Esophagus muscularis mucosa (tissue), 4 donors: ENCODE data around the gene MAPK11. TPM values are rescaled to one million over a fixed set of nuclear protein-coding genes. Genes with fewer than 3 reads are reported as not detected.

Source experiments
- DNase-seq: peaks from one replicate; pipeline ENCODE4 v3.0.0-alpha.2; 2017; ENCODE audit errors: extremely low spot score
- H3K27ac ChIP-seq, 4 donors: fragments of 200-600 bp; sonication (generic); replicated peaks in 1 of 4; 1 replicate in 3 of 4; 2 replicates in 1 of 4; pipeline ENCODE4 v1.5.1; 2016 to 2019; ENCODE audit warnings: mild to moderate bottlenecking in 1 of 4
- H3K27me3 ChIP-seq, 4 donors: fragments of 200-600 bp; sonication (generic); one replicate each; pipeline versions ENCODE4 v1.5.1 to v1.6.0; 2016 to 2019
- H3K36me3 ChIP-seq, 4 donors: fragments of 200-600 bp; sonication (generic); one replicate each; pipeline ENCODE4 v1.5.1; 2016 to 2019
- H3K4me1 ChIP-seq, 4 donors: fragments of 200-600 bp; sonication (generic); one replicate each; pipeline ENCODE4 v1.5.1; 2016 to 2019
- H3K4me3 ChIP-seq, 4 donors: fragments of 200-600 bp; sonication (generic); 1 replicate in 2 of 4; 2 replicates in 2 of 4; pipeline ENCODE4 v1.5.1; 2016 to 2019; ENCODE audit warnings: mild to moderate bottlenecking in 4 of 4, moderate library complexity in 1 of 4
- H3K9me3 ChIP-seq, 4 donors: fragments of 200-600 bp; sonication (generic); 1 replicate in 3 of 4; 2 replicates in 1 of 4; pipeline ENCODE4 v1.5.1; 2016 to 2019
- CTCF ChIP-seq, 3 experiments: fragments of 200-600 bp in 2 of 3; fragments of 450-650 bp in 1 of 3; sonication (generic) in 2 of 3; IDR thresholded peaks; one replicate each; pipeline ENCODE4 v1.5.1; 2017 to 2019; ENCODE audit warnings: antibody characterized with exemption in 3 of 3, mild to moderate bottlenecking in 2 of 3, moderate library complexity in 1 of 3
- EP300 ChIP-seq: sonication (generic); formaldehyde crosslinking; IDR thresholded peaks from one replicate; pipeline ENCODE4 v1.6.1; 2017; ENCODE audit warnings: antibody characterized with exemption
- POLR2A ChIP-seq: fragments of 450-650 bp; IDR thresholded peaks from one replicate; pipeline ENCODE4 v1.6.1; 2017; ENCODE audit warnings: antibody characterized with exemption, moderate library complexity, mild to moderate bottlenecking, low read depth
- POLR2AphosphoS5 ChIP-seq, 2 donors: sonication (generic); formaldehyde crosslinking; IDR thresholded peaks; one replicate each; pipeline ENCODE4 v1.6.1; 2017; ENCODE audit warnings: antibody characterized with exemption in 2 of 2
- WGBS: methylation state at CpG from one replicate; pipeline ENCODE4 v1.1.5; 2018; 5-methylcytosine and 5-hydroxymethylcytosine counted together
- intact Hi-C: fragments of 100-400 bp; cut with DNase I; formaldehyde crosslinking; loops from one replicate; pipeline ENCODE4 v1.15.1; 2023
- total RNA-seq, 4 donors: library from RNA; depleted of rRNA; stranded (reverse); fragments of >200 nt; gene quantifications; one replicate each; pipeline versions ENCODE4 v1.1.0 to v1.2.1, GENCODE V29; 2016

MAPK11 gene
- total RNA-seq, 4 donors from 2014 or later = 3.7 to 12.5 (median 10.1) TPM

GRCh38 chr22:50216684-50217520 is 53.3 kb downstream of the MAPK11 start:
- H3K4me3 ChIP-seq = no peak overlapping the region
- TF ChIP-seq POLR2A = no peak
- no peak for TF ChIP-seq CTCF (IDR thresholded peaks at IDR 0.05)
- no peak for TF ChIP-seq EP300
- H3K27ac ChIP-seq = no peak overlapping the region
- peaks cover 54 to 98% (median 94%) of the 10 kb centered on the region in 4 donors for H3K36me3 ChIP-seq
- DNase-seq = no peak
- intact Hi-C loops = no loop called here
- WGBS = 94% methylated on average over 30 of the region's 57 CpGs
- no peaks in the 10 kb centered on the region for H3K27me3 ChIP-seq
- H3K4me1 ChIP-seq = peaks cover 6 to 18% (median 12%) of the 10 kb centered on the region in 4 donors
- no peaks in the 10 kb centered on the region for H3K9me3 ChIP-seq

- DNase-seq = no peak
- H3K9me3 ChIP-seq = no peaks in the 10 kb centered on the region
- no peak overlapping the region for H3K27ac ChIP-seq
- TF ChIP-seq POLR2AphosphoS5 (IDR thresholded peaks at IDR 0.05) (no peak), EP300 (no peak), CTCF (IDR thresholded peaks at IDR 0.05) (no peak), POLR2A (no peak)
- no peaks in the 10 kb centered on the region for H3K27me3 ChIP-seq
- H3K4me3 ChIP-seq = no peak overlapping the region
- peaks cover 6 to 18% (median 12%) of the 10 kb centered on the region in 4 donors for H3K4me1 ChIP-seq
- H3K36me3 ChIP-seq = peaks cover 47 to 97% (median 93%) of the 10 kb centered on the region in 4 donors
- intact Hi-C loops = no loop called here
- WGBS = 72% methylated on average over 10 of the region's 15 CpGs
These were observed 54.0 kb downstream of the MAPK11 start for GRCh38 chr22:50216055-50216683.

DNA sequence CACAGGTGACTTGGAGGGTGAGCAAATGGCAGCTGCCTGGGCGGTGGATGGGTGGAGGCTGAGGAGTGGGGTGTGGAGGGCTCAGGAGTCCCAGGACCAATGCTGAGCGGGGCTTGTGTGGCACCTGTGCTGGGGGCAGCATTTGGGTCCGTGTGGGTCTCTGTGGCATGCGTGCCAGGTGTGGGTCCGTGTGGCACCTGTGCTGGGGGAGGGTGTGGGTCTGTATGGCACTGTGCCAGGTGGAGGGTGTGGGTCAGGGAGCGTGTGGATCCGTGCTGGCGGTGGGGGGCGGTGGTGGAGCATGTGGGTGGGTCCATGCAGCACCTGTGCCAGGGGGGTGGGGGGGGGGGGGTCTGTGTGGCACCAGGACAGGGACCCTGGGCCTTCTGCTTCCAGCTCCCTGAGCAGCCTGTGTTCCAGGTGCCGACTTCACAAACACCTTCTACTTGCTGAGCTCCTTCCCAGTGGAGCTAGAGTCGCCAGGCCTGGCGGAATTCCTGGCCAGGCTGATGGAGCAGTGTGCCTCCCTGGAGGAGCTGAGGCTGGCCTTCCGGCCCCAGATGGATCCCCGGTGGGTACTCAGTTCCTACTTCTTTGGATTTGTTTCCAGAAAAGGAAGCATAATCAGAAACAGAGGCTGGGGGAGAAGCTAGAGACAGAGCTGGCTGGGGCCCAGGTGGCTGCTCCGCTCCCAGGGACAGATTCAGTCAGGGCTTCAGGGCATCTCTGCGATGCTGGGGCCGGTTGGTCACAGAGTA is 54.7 kb downstream of the MAPK11 start:
- 76% methylated on average over 11 of the region's 17 CpGs for WGBS
- Histone ChIP-seq H3K27ac (no peak overlapping the region), H3K9me3 (no peaks in the 10 kb centered on the region), H3K27me3 (no peaks in the 10 kb centered on the region), H3K4me1 (peaks cover 6 to 20% (median 12%) of the 10 kb centered on the region in 4 donors), H3K36me3 (peaks cover 47 to 97% (median 93%) of the 10 kb centered on the region in 4 donors), H3K4me3 (no peak overlapping the region)
- no peak for TF ChIP-seq EP300
- no peak for TF ChIP-seq POLR2AphosphoS5 (IDR thresholded peaks at IDR 0.05)
- no peak for TF ChIP-seq POLR2A
- TF ChIP-seq CTCF (IDR thresholded peaks at IDR 0.05) = no peak
- no peak for DNase-seq
- intact Hi-C loops = no loop called here

Other genes with a start within 250 kb of the MAPK11 start
- gene TTLL8, start 212.1 kb downstream of the MAPK11 start, total RNA-seq = not detected
- gene MLC1, start 185.0 kb downstream of the MAPK11 start, total RNA-seq = under 1 TPM in 3 of 4 donors, not detected in 1; 0.13 to 0.17 (median 0.17) TPM
- under 1 TPM; 0.23 to 0.83 (median 0.40) TPM for gene MOV10L1, start 180.4 kb downstream of the MAPK11 start, total RNA-seq
- 1 to 10 TPM in 1 of 4 donors, under 1 TPM in 3; 0.33 to 1.0 (median 0.56) TPM for gene PANX2, start 99.6 kb downstream of the MAPK11 start, total RNA-seq
- gene TRABD, start 84.5 kb downstream of the MAPK11 start, total RNA-seq = 10 to 100 TPM; 18.3 to 31.0 (median 22.3) TPM
- gene SELENOO, start 69.4 kb downstream of the MAPK11 start, total RNA-seq = 10 to 100 TPM; 22.4 to 41.0 (median 23.0) TPM
- 10 to 100 TPM; 20.2 to 38.0 (median 30.0) TPM for gene TUBGCP6, start 25.4 kb downstream of the MAPK11 start, total RNA-seq
- 10 to 100 TPM; 10.2 to 19.5 (median 17.4) TPM for gene HDAC10, start 19.1 kb downstream of the MAPK11 start, total RNA-seq
- gene MAPK12, start 8.7 kb downstream of the MAPK11 start, total RNA-seq = 10 to 100 TPM in 3 of 4 donors, 1 to 10 TPM in 1; 5.8 to 22.9 (median 16.1) TPM
- gene PLXNB2, start 37.3 kb upstream of the MAPK11 start, total RNA-seq = 100 to 1,000 TPM; 115 to 218 (median 154) TPM
- gene DENND6B, start 56.6 kb upstream of the MAPK11 start, total RNA-seq = 1 to 10 TPM; 1.7 to 3.8 (median 2.5) TPM
- gene PPP6R2, start 72.9 kb upstream of the MAPK11 start, total RNA-seq = 10 to 100 TPM; 57.7 to 79.4 (median 65.3) TPM
- gene SBF1, start 204.7 kb upstream of the MAPK11 start, total RNA-seq = 100 to 1,000 TPM in 2 of 4 donors, 10 to 100 TPM in 2; 56.1 to 121 (median 86.9) TPM
- under 1 TPM in 1 of 4 donors, not detected in 3; under 0.01 TPM for gene ADM2, start 211.2 kb upstream of the MAPK11 start, total RNA-seq
- not detected for gene MIOX, start 216.5 kb upstream of the MAPK11 start, total RNA-seq
- 10 to 100 TPM; 34.9 to 67.1 (median 46.8) TPM for gene LMF2, start 237.3 kb upstream of the MAPK11 start, total RNA-seq
- 10 to 100 TPM; 30.3 to 44.6 (median 41.7) TPM for gene NCAPH2, start 237.8 kb upstream of the MAPK11 start, total RNA-seq